Esophagus squamous epithelium (tissue), 5 donors: ENCODE results near the gene RNF175. TPM values are rescaled to one million over a fixed set of nuclear protein-coding genes. Genes with fewer than 3 reads are reported as not detected.

Experiments
- DNase-seq: peaks from one replicate; lab custom pipeline; 2025; lab: John Stamatoyannopoulos, UW
- H3K27ac ChIP-seq, 4 donors: fragments of 200-600 bp; sonication (generic); one replicate each; pipeline ENCODE4 v1.5.1; 2016 to 2019; ENCODE audit warnings: mild to moderate bottlenecking in 1 of 4
- H3K27me3 ChIP-seq, 4 donors: fragments of 200-600 bp; sonication (generic); 1 replicate in 3 of 4; 2 replicates in 1 of 4; pipeline versions ENCODE4 v1.5.1 to v1.6.0; 2017 to 2021; ENCODE audit warnings: antibody characterized with exemption in 1 of 4
- H3K36me3 ChIP-seq, 3 donors: fragments of 200-600 bp; sonication (generic); one replicate each; pipeline ENCODE4 v1.5.1; 2016 to 2019
- H3K4me1 ChIP-seq, 3 donors: fragments of 200-600 bp; sonication (generic); one replicate each; pipeline ENCODE4 v1.5.1; 2017 to 2019
- H3K4me3 ChIP-seq, 4 donors: fragments of 200-600 bp; sonication (generic); 1 replicate in 3 of 4; 2 replicates in 1 of 4; pipeline ENCODE4 v1.5.1; 2016 to 2019; ENCODE audit warnings: mild to moderate bottlenecking in 2 of 4, moderate library complexity in 1 of 4
- H3K9me3 ChIP-seq, 3 donors: fragments of 200-600 bp; sonication (generic); one replicate each; pipeline ENCODE4 v1.5.1; 2016 to 2019
- POLR2A ChIP-seq, 4 donors: fragments of 450-650 bp; IDR thresholded peaks; one replicate each; pipeline ENCODE4 v1.6.1; 2017; ENCODE audit warnings: antibody characterized with exemption in 4 of 4, mild to moderate bottlenecking in 4 of 4, moderate library complexity in 3 of 4
- WGBS, 2 donors: methylation state at CpG; one replicate each; pipeline ENCODE4 v1.1.5; 2018; 5-methylcytosine and 5-hydroxymethylcytosine counted together
- intact Hi-C: fragments of 100-400 bp; cut with DNase I; formaldehyde crosslinking; loops from one replicate; pipeline ENCODE4 v1.15.0; 2022
- total RNA-seq, 4 donors: library from RNA; depleted of rRNA; stranded (reverse); fragments of >200 nt; gene quantifications; one replicate each; pipeline ENCODE4 v1.1.0, GENCODE V29; 2016
- TF ChIP-seq, protein P1 (sequence below), 6 experiments: fragments of 450-650 bp in 4 of 6; fragments of 200-600 bp in 2 of 6; sonication (generic) in 2 of 6; IDR thresholded peaks; one replicate each; pipeline ENCODE4 v1.5.1; 2016 to 2019; ENCODE audit warnings: antibody characterized with exemption in 6 of 6, mild to moderate bottlenecking in 4 of 6, moderate library complexity in 4 of 6
- donor health status: DM: yes; HTN: yes; CAD: no.

The RNF175 gene
- total RNA-seq, 4 donors from 2014 or later: 0.76 TPM; not detected in 3

DNA sequence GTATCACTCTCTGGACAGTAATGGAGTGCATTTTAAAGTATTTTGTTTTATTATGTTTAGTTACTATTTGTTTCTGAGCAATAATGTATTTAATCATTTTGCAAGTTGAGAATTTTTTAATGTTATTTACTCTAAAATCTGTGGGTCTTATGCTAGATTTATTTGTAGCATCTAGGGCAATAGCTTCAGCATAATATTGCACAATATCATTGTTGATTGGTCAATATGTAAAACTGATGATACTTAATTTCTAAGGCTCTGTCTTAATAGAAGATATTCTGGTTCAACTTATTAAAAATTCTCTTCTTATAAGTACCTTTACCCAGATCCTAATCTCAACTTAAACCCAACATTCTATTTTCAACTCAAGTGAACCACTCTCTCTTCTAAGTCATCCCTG is 17.6 kb upstream of the RNF175 start:
- intact Hi-C loops: no loop called here
- TF ChIP-seq POLR2A (IDR thresholded peaks at IDR 0.05): no peak
- TF ChIP-seq, protein P1, sequence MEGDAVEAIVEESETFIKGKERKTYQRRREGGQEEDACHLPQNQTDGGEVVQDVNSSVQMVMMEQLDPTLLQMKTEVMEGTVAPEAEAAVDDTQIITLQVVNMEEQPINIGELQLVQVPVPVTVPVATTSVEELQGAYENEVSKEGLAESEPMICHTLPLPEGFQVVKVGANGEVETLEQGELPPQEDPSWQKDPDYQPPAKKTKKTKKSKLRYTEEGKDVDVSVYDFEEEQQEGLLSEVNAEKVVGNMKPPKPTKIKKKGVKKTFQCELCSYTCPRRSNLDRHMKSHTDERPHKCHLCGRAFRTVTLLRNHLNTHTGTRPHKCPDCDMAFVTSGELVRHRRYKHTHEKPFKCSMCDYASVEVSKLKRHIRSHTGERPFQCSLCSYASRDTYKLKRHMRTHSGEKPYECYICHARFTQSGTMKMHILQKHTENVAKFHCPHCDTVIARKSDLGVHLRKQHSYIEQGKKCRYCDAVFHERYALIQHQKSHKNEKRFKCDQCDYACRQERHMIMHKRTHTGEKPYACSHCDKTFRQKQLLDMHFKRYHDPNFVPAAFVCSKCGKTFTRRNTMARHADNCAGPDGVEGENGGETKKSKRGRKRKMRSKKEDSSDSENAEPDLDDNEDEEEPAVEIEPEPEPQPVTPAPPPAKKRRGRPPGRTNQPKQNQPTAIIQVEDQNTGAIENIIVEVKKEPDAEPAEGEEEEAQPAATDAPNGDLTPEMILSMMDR (IDR thresholded peaks at IDR 0.05): no peak

DNA sequence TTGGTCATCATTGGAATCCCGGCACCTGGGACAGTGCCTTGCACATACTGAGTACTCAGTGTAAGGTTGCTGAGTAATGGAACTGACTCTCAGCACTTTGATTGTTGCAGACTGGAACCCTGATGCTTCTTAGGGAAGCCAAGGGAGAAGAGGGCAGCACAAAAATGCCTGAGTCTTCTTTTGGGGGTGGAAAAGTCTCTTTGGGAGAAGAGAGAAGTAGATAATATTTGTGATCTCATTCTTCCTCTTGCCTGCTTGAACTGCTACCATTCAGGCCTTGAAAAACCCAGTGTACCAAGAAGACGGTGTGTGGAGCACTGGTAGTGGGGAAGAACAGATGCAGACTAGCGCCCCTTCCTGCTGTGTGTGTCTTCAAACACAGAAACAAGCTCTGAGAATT is 16.8 kb upstream of the RNF175 start:
- no peak overlapping the region for H3K4me3 ChIP-seq
- H3K27me3 ChIP-seq: peaks cover 0 to 21% (median 0%) of the 10 kb centered on the region in 4 donors
- no peaks in the 10 kb centered on the region for H3K36me3 ChIP-seq
- DNase-seq: no peak
- intact Hi-C loops: no loop called here
- WGBS, 2 donors: 73 to 85% methylated on average over 2 to 3 of the region's 3 CpGs
- H3K27ac ChIP-seq: no peak overlapping the region
- no peak for TF ChIP-seq POLR2A (IDR thresholded peaks at IDR 0.05)
- TF ChIP-seq, protein P1 (IDR thresholded peaks at IDR 0.05): no peak
- H3K4me1 ChIP-seq: no peaks in the 10 kb centered on the region
- H3K9me3 ChIP-seq: peaks cover 0 to 4% (median 0%) of the 10 kb centered on the region in 3 donors

More for the DNA sequence above, 17.6 kb upstream of the RNF175 start:
- Histone ChIP-seq H3K9me3 (peaks cover 0 to 4% (median 0%) of the 10 kb centered on the region in 3 donors), H3K27me3 (peaks cover 0 to 25% (median 0%) of the 10 kb centered on the region in 4 donors), H3K27ac (no peak overlapping the region), H3K4me1 (no peaks in the 10 kb centered on the region), H3K4me3 (no peak overlapping the region), H3K36me3 (no peaks in the 10 kb centered on the region)
- no peak for DNase-seq

DNA sequence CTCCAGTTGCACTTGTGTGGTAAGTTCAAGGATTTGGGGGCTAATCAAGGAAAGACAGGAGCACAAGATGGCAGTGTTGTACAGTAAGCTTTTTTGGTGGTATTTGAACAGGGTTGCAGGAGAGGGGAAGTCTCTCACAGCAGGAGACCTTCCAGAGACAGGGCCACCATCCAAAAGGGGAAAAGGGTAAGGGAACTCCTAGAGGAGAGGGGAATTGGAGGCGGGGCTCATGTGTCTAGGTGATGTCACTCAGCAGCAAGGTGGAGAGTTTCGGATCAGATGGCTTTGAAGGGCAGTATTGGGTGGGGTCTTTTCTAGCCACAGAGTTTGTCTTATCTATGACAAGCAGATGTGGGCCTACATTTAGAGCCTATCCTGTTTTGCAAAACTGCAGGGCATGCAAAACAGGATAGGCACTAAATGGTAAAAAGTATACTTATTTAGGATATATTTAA is 13.4 kb upstream of the RNF175 start:
- Histone ChIP-seq H3K4me1 (no peaks in the 10 kb centered on the region), H3K9me3 (no peaks in the 10 kb centered on the region), H3K27me3 (peaks cover 0 to 6% (median 0%) of the 10 kb centered on the region in 4 donors), H3K27ac (no peak overlapping the region), H3K36me3 (no peaks in the 10 kb centered on the region), H3K4me3 (no peak overlapping the region)
- DNase-seq: no peak
- intact Hi-C loops: no loop called here
- TF ChIP-seq, protein P1 (IDR thresholded peaks at IDR 0.05): no peak
- no peak for TF ChIP-seq POLR2A (IDR thresholded peaks at IDR 0.05)
- 77 to 78% methylated on average over 2 of the region's 2 CpGs for WGBS, 2 donors

DNA sequence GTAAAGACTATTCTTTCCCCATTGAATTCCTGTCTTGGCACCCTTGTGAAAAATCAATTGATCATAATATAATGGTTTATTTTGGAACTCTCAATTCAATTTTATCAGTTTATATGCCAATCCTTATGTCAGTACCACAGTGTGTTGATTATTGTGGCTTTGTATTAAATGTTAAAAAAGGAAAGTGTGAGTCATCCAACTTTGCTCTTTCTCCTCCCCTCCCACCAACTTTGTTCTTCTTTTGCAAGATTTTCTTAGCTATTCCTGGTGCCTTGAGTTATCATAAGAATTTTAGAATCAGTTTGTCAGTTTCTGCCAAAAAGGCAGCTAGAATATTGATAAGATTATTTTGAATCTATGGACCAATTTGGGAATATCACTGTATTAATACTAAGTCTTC is 11.2 kb upstream of the RNF175 start:
- intact Hi-C loops: no loop called here
- no peak overlapping the region for H3K27ac ChIP-seq
- no peak overlapping the region for H3K4me3 ChIP-seq
- no peaks in the 10 kb centered on the region for H3K27me3 ChIP-seq
- H3K36me3 ChIP-seq: no peaks in the 10 kb centered on the region
- no peak for DNase-seq
- H3K4me1 ChIP-seq: no peaks in the 10 kb centered on the region
- no peak for TF ChIP-seq POLR2A (IDR thresholded peaks at IDR 0.05)
- TF ChIP-seq, protein P1 (IDR thresholded peaks at IDR 0.05): no peak
- H3K9me3 ChIP-seq: no peaks in the 10 kb centered on the region

DNA sequence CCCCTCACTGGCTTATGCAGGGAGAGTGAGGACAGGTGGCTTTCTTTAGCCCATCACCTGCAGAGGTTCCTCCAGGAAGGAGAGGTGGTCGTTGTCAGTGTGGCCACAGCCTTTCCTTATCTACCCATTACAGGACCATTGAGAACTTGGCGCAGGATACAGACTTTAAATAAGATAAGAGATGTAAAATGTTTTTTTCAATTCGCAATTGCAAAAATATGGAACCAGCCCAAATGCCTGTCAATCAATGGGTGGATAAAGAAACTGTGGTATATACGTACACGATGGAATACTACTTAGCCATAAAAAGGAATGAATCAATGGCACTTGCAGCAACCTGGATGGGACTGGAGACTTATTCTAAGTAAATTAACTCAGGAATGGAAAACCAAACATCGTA is 6.9 kb upstream of the RNF175 start:
- H3K27ac ChIP-seq: no peak overlapping the region
- no peak for DNase-seq
- H3K27me3 ChIP-seq: peaks cover 0 to under 1% (median 0%) of the 10 kb centered on the region in 4 donors
- H3K36me3 ChIP-seq: no peaks in the 10 kb centered on the region
- intact Hi-C loops: no loop called here
- H3K4me3 ChIP-seq: no peak overlapping the region
- H3K4me1 ChIP-seq: no peaks in the 10 kb centered on the region
- TF ChIP-seq POLR2A (IDR thresholded peaks at IDR 0.05): no peak
- TF ChIP-seq, protein P1 (IDR thresholded peaks at IDR 0.05): no peak
- no peaks in the 10 kb centered on the region for H3K9me3 ChIP-seq
- 86 to 94% methylated on average over 6 of the region's 6 CpGs for WGBS, 2 donors
